HG03558 (cell line): Measurements from ENCODE around the gene VCL.

Experiments used
- ATAC-seq: cut with Tn5 transposase; IDR thresholded peaks from one replicate; pipeline ENCODE4 v1.9.1; 2021; ENCODE audit warnings: moderate number of reproducible peaks; ENCODE audit not compliant: unreplicated experiment; ENCODE audit errors: extremely low read depth

VCL gene

GRCh38 chr10:74063256-74063655 is 65.3 kb downstream of the VCL start:
- no peak for ATAC-seq

GRCh38 chr10:74067373-74068352 is 69.7 kb downstream of the VCL start:
- ATAC-seq, result no peak

- ATAC-seq, result no peak
These were observed 73.2 kb downstream of the VCL start for GRCh38 chr10:74071157-74071556.

- no peak for ATAC-seq
These were observed 74.6 kb downstream of the VCL start for GRCh38 chr10:74072503-74072902.

- no peak for ATAC-seq
These were observed 78.0 kb downstream of the VCL start for GRCh38 chr10:74075906-74076305.

GRCh38 chr10:74076961-74077360 is 79.0 kb downstream of the VCL start:
- ATAC-seq, result no peak

- ATAC-seq, result no peak
These were observed 79.5 kb downstream of the VCL start for GRCh38 chr10:74077416-74077815.

GRCh38 chr10:74078037-74078436 is 80.1 kb downstream of the VCL start:
- no peak for ATAC-seq

- no peak for ATAC-seq
These were observed 81.4 kb downstream of the VCL start for GRCh38 chr10:74079028-74079935.

GRCh38 chr10:74079936-74080590 is 82.1 kb downstream of the VCL start:
- no peak for ATAC-seq

GRCh38 chr10:74081192-74081803 is 83.4 kb downstream of the VCL start:
- no peak for ATAC-seq

- no peak for ATAC-seq
These were observed 84.2 kb downstream of the VCL start for GRCh38 chr10:74081941-74082718.

- ATAC-seq, result no peak
These were observed 85.4 kb downstream of the VCL start for GRCh38 chr10:74083304-74083703.

GRCh38 chr10:74084955-74085354 is 87.0 kb downstream of the VCL start:
- ATAC-seq, result no peak

GRCh38 chr10:74086317-74086716 is 88.4 kb downstream of the VCL start:
- no peak for ATAC-seq

- ATAC-seq, result no peak
These were observed 90.8 kb downstream of the VCL start for GRCh38 chr10:74088722-74089121.

- no peak for ATAC-seq
These were observed 94.5 kb downstream of the VCL start for GRCh38 chr10:74092372-74092771.

GRCh38 chr10:74093530-74094164 is 95.7 kb downstream of the VCL start:
- no peak for ATAC-seq

- ATAC-seq, result no peak
These were observed 96.3 kb downstream of the VCL start for GRCh38 chr10:74094231-74094630.
